Measurements from ENCODE around the gene DGCR8.

Gene DGCR8

DNA sequence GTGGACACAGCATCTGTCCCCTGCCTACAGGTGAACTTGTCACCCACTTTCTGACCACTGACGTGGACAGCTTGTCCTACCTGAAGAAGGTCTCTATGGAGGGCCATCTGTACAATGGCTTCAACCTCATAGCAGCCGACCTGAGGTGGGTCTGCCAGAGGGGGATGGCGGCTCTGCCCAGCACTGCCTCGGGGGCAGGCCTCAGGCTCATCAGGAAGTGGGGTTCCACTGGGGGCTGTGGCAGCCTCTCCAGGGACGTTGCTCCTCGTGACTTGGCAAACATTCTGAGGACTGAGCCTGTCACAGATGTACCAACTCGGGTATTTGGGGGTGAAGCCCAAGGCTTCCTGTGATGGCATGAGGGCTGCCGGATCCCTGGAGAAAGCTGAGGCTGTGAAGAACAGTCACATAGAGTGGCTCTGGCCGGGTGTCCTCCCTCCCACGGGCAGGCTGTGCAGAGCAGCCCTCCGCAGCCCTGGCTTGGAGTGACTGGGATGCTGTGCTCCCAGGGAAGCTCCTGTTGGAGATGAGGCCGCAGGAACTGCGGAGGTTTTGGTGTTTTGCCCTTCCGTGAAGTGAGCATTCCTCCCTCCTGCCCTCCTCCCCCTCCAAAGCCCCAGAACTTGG, 26.5 kb upstream of the DGCR8 start:
- H3K4me3 ChIP-seq (replicated peaks; ENCODE audit: low read depth, low read length): no peak overlapping the region
- TF ChIP-seq, protein P1, sequence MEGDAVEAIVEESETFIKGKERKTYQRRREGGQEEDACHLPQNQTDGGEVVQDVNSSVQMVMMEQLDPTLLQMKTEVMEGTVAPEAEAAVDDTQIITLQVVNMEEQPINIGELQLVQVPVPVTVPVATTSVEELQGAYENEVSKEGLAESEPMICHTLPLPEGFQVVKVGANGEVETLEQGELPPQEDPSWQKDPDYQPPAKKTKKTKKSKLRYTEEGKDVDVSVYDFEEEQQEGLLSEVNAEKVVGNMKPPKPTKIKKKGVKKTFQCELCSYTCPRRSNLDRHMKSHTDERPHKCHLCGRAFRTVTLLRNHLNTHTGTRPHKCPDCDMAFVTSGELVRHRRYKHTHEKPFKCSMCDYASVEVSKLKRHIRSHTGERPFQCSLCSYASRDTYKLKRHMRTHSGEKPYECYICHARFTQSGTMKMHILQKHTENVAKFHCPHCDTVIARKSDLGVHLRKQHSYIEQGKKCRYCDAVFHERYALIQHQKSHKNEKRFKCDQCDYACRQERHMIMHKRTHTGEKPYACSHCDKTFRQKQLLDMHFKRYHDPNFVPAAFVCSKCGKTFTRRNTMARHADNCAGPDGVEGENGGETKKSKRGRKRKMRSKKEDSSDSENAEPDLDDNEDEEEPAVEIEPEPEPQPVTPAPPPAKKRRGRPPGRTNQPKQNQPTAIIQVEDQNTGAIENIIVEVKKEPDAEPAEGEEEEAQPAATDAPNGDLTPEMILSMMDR (IDR thresholded peaks at IDR 0.05; ENCODE audit: low read length, missing control alignments): no peak
- no peak for DNase-seq (ENCODE audit: low read depth)

DNA sequence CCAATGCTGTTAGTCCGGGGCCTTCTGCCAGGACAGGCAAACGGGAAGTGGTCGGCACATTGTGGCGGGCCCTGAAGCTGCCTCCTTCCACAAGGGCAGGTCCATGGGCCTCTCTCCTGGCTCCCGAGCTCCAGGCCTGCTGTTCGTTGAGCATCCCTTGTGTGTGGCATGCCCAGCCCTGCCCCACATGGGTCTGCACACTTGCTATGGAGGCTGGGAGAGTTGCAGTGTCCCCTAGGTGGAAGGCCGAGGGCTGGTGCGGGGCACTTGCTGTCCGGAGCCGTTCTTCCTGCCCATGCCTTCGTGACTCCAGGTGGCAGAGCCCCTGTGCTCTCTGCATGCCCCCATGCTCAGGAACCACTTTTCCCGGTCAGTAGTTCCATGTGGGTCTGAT, 26.0 kb upstream of the DGCR8 start:
- TF ChIP-seq, protein P1 (IDR thresholded peaks at IDR 0.05; ENCODE audit: low read length, missing control alignments): no peak
- H3K4me3 ChIP-seq (replicated peaks; ENCODE audit: low read depth, low read length): no peak overlapping the region
- DNase-seq (ENCODE audit: low read depth): no peak

DNA sequence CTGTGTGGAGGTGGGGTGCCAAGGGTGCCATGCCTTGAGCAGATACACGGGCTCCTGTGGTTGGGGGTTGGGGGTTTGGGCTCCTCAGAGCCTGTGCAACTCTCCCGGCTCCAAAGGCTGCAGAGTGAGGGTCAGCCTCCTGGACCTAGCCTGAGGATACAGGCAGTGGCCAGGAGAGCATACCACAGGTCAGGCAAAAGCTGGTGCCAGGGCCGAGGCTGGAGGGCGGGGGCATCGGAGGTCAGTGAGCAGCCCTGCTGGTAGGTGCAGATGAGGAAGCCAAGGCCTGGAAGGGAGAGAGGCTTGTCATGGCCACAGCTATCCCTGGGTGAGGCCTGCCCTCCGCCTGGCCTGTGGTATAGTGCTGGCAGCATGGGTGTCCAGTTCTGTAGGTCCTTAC, 25.6 kb upstream of the DGCR8 start:
- no peak for DNase-seq (ENCODE audit: low read depth)
- no peak overlapping the region for H3K4me3 ChIP-seq (replicated peaks; ENCODE audit: low read depth, low read length)
- TF ChIP-seq, protein P1 (IDR thresholded peaks at IDR 0.05; ENCODE audit: low read length, missing control alignments): no peak

DNA sequence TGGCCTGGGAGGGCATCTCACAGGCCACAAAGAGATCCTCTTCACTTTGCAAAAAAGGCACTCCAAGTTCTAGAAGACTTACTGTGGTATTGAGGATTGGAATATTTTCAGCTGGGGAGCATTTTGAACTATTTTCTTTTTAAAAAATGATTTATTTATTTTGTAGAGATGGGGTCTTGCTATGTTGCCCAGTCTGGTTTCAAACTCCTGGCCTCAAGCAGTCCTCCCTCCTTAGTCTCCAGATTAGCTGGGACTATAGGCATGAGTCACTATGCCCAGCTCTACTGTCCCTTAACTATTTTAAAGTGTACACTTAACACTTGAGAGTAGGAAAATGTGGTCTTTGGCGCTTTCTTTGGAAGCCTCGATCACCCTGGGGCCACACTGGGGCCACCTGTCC, 24.9 kb upstream of the DGCR8 start:
- TF ChIP-seq, protein P1 (IDR thresholded peaks at IDR 0.05; ENCODE audit: low read length, missing control alignments): no peak
- DNase-seq (ENCODE audit: low read depth): no peak
- no peak overlapping the region for H3K4me3 ChIP-seq (replicated peaks; ENCODE audit: low read depth, low read length)

DNA sequence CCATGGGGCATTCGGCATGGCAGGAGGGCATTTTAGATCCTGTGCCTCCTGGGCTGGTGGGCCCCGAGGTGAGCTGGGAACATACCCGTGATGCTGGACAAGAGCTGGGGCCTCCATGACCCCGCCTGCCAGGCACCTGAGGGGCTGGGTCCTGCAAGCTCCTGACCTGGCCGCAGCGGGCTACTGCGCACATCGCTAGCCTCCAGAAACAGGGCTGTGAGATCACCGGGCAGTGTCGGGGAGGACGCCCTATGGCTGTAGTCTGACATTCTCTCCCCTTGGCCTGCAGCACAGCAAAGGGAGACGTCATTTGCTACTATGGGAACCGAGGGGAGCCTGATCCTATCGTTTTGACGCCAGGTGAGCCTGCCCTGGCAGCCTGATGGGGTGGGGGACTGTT, 24.4 kb upstream of the DGCR8 start:
- H3K4me3 ChIP-seq (replicated peaks; ENCODE audit: low read depth, low read length): no peak overlapping the region
- TF ChIP-seq, protein P1 (IDR thresholded peaks at IDR 0.05; ENCODE audit: low read length, missing control alignments): no peak
- no peak for DNase-seq (ENCODE audit: low read depth)

DNA sequence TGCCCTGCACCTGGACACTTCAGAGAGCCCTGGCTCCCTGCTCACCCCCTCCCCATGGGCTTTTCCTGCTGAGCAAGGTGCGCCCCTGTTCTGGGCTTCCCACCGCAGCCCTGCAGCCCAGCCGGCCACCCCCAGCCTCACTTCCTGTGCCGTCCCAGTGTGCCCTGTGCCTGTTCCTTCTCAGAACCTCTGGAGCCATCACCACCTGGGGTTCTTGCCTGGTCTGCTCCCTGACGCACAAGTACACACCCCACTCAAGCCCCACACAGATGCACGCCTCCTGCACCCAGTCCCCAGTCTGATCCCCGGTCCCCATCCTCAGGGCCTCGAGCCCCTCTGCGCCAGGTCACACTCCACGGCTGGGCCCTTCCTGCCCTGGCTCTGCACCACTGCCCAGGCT, 23.9 kb upstream of the DGCR8 start:
- no peak overlapping the region for H3K4me3 ChIP-seq (replicated peaks; ENCODE audit: low read depth, low read length)
- no peak for DNase-seq (ENCODE audit: low read depth)
- TF ChIP-seq, protein P1 (IDR thresholded peaks at IDR 0.05; ENCODE audit: low read length, missing control alignments): no peak

DNA sequence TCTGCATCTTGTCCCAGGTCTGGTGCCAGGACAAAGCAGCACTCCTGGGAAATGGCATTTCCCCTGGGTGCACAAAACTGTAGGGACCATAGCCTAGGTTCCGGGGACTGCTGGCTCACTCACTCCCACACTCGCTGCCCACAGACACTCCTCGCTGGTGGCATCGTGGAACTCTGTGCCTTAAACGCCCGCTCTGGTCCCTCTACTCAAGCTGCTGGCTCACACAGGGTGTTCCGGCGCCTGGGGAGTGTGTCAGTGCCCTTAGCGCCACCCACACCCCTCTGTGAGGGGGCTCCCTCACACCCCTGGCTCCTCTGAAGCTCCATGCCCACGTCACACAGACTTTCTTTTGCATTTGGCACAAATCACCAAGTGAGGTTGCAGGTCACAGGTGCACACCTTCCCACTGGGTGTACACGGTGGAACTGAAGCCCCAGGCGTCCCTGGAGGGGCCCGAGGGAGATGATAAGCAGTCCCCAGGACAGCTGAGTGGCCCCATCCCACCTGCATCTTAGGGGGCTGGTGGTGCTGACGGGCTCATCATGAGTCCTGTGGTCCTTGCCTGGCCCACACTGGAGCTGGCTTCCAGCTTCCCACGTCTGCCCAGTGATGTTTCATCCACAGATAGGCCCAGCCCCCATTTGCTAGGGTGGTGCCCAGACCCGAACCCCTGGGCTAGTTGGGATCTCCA, 23.2 kb upstream of the DGCR8 start:
- H3K4me3 ChIP-seq (replicated peaks; ENCODE audit: low read depth, low read length): no peak overlapping the region
- TF ChIP-seq, protein P1 (IDR thresholded peaks at IDR 0.05; ENCODE audit: low read length, missing control alignments): no peak
- DNase-seq (ENCODE audit: low read depth): no peak
